ENCODE results near the gene SLC39A13. TPM values are rescaled to one million over a fixed set of nuclear protein-coding genes. Genes with fewer than 3 reads are reported as not detected.

SLC39A13 gene
- polyA plus RNA-seq, 1 donor: 39.5 TPM

- peak; percentile 98 for DNase-seq
These were observed 17.9 kb downstream of the SLC39A13 start, which contains the start of gene PSMC3 for GRCh38 chr11:47426062-47426956. PSMC3 (minus strand) TSS chr11:47426439; CDS start chr11:47426279, 160 bp downstream.

- DNase-seq: no peak
These were observed 22.1 kb downstream of the SLC39A13 start for GRCh38 chr11:47430524-47430923.

DNA sequence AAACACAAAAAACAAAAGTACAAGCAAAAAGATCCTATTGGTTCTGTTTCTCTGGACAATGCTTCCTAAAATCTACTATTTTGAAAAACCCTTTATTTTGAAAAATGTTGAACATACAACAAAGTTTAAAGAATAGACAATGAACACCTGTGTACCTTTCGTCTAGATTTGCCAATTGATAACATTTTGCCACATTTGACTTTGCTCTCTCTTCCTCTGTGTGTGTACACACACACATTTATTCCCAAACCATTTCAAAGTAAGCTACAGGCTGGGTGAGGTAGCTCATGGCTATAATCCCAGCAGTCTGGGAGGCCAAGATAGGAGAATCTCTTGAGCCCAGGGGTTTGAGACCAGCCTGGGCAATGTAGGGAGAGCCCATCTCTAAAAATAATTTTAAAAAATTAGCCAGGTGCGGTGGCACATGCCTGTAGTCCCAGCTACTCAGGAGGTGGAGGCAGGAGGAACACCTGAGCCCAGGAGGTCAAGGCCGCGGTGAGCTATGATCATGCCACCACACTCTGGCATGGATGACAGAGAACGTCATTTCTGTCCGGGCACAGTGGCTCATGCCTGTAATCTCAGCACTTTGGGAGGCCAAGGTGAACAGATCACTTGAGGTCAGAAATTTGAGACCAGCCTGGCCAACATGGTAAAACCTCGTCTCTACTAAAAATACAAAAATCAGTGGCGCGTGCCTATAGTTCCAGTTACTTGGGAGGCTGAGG lies 23.1 kb downstream of the SLC39A13 start:
- DNase-seq: no peak

- DNase-seq: no peak
These were observed 24.8 kb downstream of the SLC39A13 start for GRCh38 chr11:47433157-47433556.

- DNase-seq: no peak
These were observed 25.8 kb downstream of the SLC39A13 start for GRCh38 chr11:47434011-47434786.

GRCh38 chr11:47435687-47436086 lies 27.3 kb downstream of the SLC39A13 start:
- no peak for DNase-seq

- DNase-seq: no peak
These were observed 28.3 kb downstream of the SLC39A13 start for GRCh38 chr11:47436726-47437125.

DNA sequence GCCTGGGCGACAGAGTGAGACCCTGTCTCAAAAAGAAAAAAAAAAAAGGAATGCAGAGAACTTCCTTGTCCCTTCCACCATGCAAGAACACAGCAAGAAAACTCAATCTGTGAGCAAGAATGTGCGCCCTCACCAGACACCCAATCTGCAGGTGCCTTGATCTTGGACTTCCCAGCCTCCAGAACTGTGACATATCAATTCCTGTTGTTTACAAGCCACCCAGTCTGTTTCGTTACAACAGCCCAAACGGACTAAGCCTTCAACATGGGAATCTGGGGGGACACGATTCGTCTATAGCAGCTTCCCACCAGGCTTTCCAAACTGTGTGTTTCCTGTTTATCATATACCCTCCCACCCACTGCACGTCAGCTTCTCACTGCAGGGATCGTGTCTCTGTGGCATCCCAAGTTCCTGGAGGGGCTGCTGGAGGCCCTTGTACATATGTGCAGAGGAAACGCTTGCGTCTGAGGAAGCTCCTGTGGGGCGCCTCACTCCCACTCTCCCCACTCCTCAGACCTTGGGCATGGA lies 28.9 kb downstream of the SLC39A13 start:
- no peak for DNase-seq

DNA sequence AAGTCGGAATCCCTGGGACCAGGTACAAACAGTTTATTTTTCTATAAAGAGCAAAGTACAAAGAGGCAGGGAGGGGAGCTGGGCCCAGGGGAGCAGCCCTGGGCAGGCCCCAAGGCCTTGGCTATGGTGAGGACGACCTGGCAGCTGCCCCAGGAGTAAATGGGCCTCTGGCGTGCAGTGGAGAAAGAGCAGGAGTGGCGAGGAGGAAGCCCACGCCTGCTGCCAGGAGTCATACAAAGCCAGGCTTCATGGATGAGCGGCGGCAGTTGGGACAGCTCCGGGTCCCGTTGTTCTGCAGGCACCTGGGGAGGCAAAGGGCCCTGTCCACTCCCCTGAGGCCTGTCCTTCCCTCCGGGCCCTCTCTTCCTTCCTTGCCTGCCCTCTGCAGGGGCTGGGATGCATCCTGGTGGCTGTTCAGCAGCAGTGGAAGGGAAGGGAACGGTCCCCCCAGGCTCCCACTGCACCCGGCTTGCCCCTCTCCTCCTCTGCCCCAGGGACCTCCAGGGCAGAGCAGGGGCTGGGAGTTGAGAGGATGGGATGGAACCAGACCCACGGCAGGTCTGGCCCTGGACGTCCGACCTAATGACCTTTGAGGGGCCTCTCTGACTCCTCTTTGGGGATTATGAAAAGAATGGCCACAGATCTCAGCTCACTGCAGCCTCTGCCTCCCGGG lies 29.5 kb downstream of the SLC39A13 start:
- DNase-seq: no peak

- DNase-seq: no peak
These were observed 30.3 kb downstream of the SLC39A13 start for GRCh38 chr11:47438721-47439120.

GRCh38 chr11:47440054-47440476 lies 31.7 kb downstream of the SLC39A13 start:
- no peak for DNase-seq

DNA sequence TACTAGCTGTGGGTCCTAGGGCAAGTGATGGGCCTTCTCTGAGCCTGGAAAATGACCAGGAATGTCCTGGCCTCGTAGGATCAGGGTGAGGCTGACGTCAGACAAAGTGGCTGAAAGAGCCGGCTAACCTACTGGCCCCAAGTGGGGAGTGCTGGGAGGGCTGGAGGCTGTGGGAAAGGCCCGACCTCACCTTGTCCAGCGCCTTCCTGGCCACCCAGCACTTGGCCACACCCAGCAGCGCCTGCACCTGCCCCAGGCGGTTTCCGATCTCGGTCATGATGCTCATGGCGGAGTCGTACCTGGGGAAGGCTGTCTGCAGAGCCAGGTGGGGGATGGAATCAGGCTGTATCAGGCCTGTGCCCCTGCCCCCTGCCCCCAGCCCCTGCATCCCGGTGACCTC lies 33.0 kb downstream of the SLC39A13 start:
- DNase-seq: no peak

GRCh38 chr11:47442514-47442913 lies 34.1 kb downstream of the SLC39A13 start:
- DNase-seq: no peak

GRCh38 chr11:47443028-47443700 lies 34.8 kb downstream of the SLC39A13 start:
- DNase-seq: no peak

GRCh38 chr11:47443817-47444216 lies 35.4 kb downstream of the SLC39A13 start:
- DNase-seq: no peak

GRCh38 chr11:47445840-47446239 lies 37.5 kb downstream of the SLC39A13 start:
- no peak for DNase-seq

GRCh38 chr11:47446833-47447232 lies 38.4 kb downstream of the SLC39A13 start:
- no peak for DNase-seq

- DNase-seq: no peak
These were observed 39.5 kb downstream of the SLC39A13 start for GRCh38 chr11:47447906-47448305.

- DNase-seq: no peak
These were observed 40.4 kb downstream of the SLC39A13 start, which contains the start of gene RAPSN for GRCh38 chr11:47448566-47449427. RAPSN (minus strand) TSS chr11:47449136; CDS start chr11:47448964, 172 bp downstream.

GRCh38 chr11:47449541-47449940 lies 41.2 kb downstream of the SLC39A13 start:
- no peak for DNase-seq

All from left kidney (tissue), 2 donors.